Measurements from ENCODE around the gene AKAP12. TPM values are rescaled to one million over a fixed set of nuclear protein-coding genes. Genes with fewer than 3 reads are reported as not detected.

Gene AKAP12
- total RNA-seq, 1 experiment from 2014 or later, result 90.0 TPM

DNA sequence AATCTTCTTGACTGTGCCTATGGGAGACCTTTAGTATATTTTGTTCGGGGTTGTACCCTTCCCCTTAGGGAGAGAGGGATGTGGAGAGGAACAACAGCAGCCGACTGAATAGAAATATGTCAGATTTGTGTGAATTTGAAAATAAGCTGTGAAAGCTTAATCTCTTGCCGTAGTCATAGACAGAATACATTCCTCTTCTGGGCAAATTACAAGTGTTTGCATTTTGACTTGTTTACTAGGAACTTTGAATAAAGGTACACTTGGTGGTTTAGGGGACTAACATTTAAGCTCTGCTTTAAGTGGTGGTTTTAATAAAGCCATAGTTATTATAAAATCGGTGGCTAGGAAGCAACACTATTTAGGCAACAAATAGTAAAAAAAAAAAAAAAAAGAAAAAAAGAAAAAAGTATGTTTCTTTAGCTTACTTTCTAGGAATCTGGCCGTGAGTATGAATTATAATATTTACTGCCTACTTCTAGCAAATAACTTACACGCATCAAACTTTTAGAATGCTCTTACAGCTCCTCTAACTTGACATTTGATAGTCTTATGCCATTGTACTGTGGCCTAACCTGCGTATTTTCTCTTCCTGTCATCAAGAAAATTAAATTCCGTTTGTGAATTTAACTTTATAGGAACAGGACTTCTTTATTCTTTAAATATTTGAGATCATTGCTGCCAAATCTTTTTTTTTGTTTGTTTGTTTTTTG, 86.5 kb downstream of the AKAP12 start (continued):
- TF ChIP-seq, protein P1, sequence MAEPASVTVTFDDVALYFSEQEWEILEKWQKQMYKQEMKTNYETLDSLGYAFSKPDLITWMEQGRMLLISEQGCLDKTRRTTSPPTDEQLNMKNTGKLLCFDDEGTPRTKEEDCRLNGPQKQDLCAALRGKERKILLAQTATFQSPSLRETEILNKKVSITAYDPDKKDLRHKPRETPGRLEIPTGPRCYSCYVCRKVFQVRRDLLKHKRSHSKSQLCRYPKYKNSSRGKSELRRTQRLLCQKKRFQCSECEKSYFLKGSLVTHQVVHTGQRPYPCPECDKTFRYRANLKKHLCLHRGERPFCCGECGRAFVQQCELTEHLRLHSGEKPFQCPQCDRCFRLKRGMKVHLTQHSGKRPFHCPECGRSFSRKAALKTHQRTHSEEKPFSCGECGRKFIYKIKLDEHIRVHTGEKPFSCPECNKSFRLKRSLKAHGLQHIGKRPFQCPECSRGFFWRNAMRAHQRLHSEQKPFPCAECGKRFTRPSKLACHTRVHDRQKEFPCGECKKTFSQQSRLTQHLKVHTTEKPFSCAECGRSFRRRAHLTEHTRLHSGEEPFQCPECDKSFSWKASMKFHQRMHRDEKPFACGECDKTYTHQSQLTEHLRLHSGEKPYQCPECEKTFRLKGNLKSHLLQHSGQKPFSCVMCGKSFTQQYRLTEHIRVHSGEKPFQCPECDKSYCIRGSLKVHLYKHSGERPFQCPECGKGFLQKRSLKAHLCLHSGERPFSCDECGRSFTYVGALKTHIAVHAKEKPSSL (CRISPR knock-in tag; conservative IDR thresholded peaks at IDR 0.05), result no peak
- TF ChIP-seq ETV6 (CRISPR knock-in tag; IDR thresholded peaks at IDR 0.05), result no peak
- TF ChIP-seq, protein P2, sequence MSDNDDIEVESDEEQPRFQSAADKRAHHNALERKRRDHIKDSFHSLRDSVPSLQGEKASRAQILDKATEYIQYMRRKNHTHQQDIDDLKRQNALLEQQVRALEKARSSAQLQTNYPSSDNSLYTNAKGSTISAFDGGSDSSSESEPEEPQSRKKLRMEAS (CRISPR knock-in tag; IDR thresholded peaks at IDR 0.05), result no peak
- TF ChIP-seq PRRX2 (CRISPR knock-in tag; IDR thresholded peaks at IDR 0.05), result no peak
- TF ChIP-seq NFATC4 (CRISPR knock-in tag; IDR thresholded peaks at IDR 0.05), result no peak
- no peak for TF ChIP-seq RORB (CRISPR knock-in tag; IDR thresholded peaks at IDR 0.05)

DNA sequence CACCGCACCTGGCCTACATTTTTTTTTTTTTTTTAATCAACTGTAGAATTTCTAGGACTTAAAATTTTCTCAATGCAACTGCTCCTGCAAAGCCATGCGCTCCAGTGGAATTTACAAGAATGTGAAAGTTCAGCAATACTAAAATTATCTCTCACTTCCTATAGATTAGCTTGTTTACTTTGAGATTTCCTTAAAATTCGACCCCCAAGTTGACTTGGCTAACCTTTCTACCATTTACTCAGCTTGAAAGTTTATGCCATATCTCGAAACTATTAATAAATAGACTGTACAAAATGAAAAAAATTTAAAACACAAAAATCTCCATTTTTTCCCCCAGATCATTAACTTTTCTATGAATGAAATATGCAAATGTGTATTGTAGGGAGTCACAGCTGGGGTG, 87.3 kb downstream of the AKAP12 start:
- ChIA-PET POLR2A (interaction anchor here (0.6 to 0.7 kb wide), 2 partner anchors 94 to 349 kb away, joined by 3 read pairs; no protein-coding TSS in a partner anchor), CTCF (interaction anchor here (0.6 to 4.2 kb wide), 3 partner anchors 13 to 313 kb away, joined by 3 to 93 read pairs (median 3); no protein-coding TSS in a partner anchor)
- no peak for DNase-seq (ENCODE audit: low spot score)
- Mint-ChIP-seq H3K4me3 (no peak overlapping the region), H3K36me3 (no peaks in the 10 kb centered on the region), H3K27me3 (ENCODE audit: low read depth) (peaks cover 12% of the 10 kb centered on the region; the same call in 1 of the 2 replicates), H3K27ac (no peak overlapping the region), H3K4me1 (peaks cover 24% of the 10 kb centered on the region), H3K9me3 (no peaks in the 10 kb centered on the region)
- ATAC-seq, result no peak
- TF ChIP-seq GTF2I (CRISPR knock-in tag; conservative IDR thresholded peaks at IDR 0.05) (no peak), GABPB1 (CRISPR knock-in tag; IDR thresholded peaks at IDR 0.05) (no peak)

DNA sequence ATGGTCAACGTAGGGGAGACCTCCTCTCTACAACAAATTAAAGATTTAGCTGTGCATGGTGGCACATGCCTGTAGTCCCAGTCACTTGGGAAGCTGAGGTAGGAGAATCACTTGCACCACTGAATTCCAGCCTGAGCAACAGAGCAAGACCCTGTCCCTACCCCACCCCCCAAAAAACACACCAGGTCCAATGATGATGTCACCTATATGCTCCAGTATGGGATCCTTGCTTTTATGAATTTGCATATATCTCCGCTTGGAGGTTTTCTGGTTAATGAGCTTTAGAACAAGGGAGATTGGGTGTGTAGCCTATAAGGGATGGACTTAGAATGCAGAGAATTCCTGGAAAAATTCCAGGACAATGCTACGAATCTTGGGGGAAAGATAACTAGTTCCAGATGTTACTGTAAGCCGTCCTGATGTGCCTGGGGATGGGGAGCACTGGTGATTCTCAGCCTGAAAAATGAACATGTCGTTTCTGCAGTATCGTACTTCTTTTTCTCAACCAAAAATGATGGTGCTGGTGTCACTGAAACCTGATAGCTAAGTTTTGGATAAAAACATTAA, 90.4 kb downstream of the AKAP12 start:
- ChIA-PET CTCF (interaction anchor here (1.1 to 1.2 kb wide), 2 partner anchors 241 to 316 kb away, joined by 4 to 7 read pairs; no protein-coding TSS in a partner anchor), POLR2A (no interaction called here)
- no peak overlapping the region for H3K4me3 Mint-ChIP-seq

More for the DNA sequence above, 90.4 kb downstream of the AKAP12 start:
- peaks cover 11% of the 10 kb centered on the region for H3K4me1 Mint-ChIP-seq
- no peak for DNase-seq (ENCODE audit: low spot score)
- H3K27ac Mint-ChIP-seq, result no peak overlapping the region
- no peak for TF ChIP-seq GABPB1 (CRISPR knock-in tag; IDR thresholded peaks at IDR 0.05)
- TF ChIP-seq, protein P3, sequence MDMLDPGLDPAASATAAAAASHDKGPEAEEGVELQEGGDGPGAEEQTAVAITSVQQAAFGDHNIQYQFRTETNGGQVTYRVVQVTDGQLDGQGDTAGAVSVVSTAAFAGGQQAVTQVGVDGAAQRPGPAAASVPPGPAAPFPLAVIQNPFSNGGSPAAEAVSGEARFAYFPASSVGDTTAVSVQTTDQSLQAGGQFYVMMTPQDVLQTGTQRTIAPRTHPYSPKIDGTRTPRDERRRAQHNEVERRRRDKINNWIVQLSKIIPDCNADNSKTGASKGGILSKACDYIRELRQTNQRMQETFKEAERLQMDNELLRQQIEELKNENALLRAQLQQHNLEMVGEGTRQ (CRISPR knock-in tag; IDR thresholded peaks at IDR 0.05), result no peak
- no peak for TF ChIP-seq NFE2L1 (CRISPR knock-in tag; IDR thresholded peaks at IDR 0.05)
- TF ChIP-seq, protein P4, sequence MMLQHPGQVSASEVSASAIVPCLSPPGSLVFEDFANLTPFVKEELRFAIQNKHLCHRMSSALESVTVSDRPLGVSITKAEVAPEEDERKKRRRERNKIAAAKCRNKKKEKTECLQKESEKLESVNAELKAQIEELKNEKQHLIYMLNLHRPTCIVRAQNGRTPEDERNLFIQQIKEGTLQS (CRISPR knock-in tag; conservative IDR thresholded peaks at IDR 0.05), result no peak
- no peak for TF ChIP-seq ZNF263 (CRISPR knock-in tag; IDR thresholded peaks at IDR 0.05; ENCODE audit: low read depth)
- no peak for TF ChIP-seq JUN (CRISPR knock-in tag; IDR thresholded peaks at IDR 0.05)
- TF ChIP-seq, protein P5, sequence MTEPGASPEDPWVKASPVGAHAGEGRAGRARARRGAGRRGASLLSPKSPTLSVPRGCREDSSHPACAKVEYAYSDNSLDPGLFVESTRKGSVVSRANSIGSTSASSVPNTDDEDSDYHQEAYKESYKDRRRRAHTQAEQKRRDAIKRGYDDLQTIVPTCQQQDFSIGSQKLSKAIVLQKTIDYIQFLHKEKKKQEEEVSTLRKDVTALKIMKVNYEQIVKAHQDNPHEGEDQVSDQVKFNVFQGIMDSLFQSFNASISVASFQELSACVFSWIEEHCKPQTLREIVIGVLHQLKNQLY (CRISPR knock-in tag; IDR thresholded peaks at IDR 0.05), result no peak
- TF ChIP-seq, protein P6, sequence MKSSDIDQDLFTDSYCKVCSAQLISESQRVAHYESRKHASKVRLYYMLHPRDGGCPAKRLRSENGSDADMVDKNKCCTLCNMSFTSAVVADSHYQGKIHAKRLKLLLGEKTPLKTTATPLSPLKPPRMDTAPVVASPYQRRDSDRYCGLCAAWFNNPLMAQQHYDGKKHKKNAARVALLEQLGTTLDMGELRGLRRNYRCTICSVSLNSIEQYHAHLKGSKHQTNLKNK (CRISPR knock-in tag; IDR thresholded peaks at IDR 0.05), result no peak
- no peak for TF ChIP-seq ZNF317 (CRISPR knock-in tag; IDR thresholded peaks at IDR 0.05; ENCODE audit: borderline replicate concordance, low read depth)
- TF ChIP-seq ESRRA (CRISPR knock-in tag; IDR thresholded peaks at IDR 0.05; ENCODE audit: borderline replicate concordance), result no peak
- no peak for TF ChIP-seq IRF2 (CRISPR knock-in tag; IDR thresholded peaks at IDR 0.05; ENCODE audit: borderline replicate concordance, low read depth)
- TF ChIP-seq, protein P7, sequence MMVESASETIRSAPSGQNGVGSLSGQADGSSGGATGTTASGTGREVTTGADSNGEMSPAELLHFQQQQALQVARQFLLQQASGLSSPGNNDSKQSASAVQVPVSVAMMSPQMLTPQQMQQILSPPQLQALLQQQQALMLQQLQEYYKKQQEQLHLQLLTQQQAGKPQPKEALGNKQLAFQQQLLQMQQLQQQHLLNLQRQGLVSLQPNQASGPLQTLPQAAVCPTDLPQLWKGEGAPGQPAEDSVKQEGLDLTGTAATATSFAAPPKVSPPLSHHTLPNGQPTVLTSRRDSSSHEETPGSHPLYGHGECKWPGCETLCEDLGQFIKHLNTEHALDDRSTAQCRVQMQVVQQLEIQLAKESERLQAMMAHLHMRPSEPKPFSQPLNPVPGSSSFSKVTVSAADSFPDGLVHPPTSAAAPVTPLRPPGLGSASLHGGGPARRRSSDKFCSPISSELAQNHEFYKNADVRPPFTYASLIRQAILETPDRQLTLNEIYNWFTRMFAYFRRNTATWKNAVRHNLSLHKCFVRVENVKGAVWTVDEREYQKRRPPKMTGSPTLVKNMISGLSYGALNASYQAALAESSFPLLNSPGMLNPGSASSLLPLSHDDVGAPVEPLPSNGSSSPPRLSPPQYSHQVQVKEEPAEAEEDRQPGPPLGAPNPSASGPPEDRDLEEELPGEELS (CRISPR knock-in tag; IDR thresholded peaks at IDR 0.05), result no peak
- no peak for TF ChIP-seq GRHL2 (CRISPR knock-in tag; IDR thresholded peaks at IDR 0.05; ENCODE audit: insufficient replicate concordance, severe bottlenecking)
- TF ChIP-seq, protein P8, sequence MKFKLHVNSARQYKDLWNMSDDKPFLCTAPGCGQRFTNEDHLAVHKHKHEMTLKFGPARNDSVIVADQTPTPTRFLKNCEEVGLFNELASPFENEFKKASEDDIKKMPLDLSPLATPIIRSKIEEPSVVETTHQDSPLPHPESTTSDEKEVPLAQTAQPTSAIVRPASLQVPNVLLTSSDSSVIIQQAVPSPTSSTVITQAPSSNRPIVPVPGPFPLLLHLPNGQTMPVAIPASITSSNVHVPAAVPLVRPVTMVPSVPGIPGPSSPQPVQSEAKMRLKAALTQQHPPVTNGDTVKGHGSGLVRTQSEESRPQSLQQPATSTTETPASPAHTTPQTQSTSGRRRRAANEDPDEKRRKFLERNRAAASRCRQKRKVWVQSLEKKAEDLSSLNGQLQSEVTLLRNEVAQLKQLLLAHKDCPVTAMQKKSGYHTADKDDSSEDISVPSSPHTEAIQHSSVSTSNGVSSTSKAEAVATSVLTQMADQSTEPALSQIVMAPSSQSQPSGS (CRISPR knock-in tag; IDR thresholded peaks at IDR 0.05; ENCODE audit: borderline replicate concordance, low read depth), result no peak
- peaks cover 6% of the 10 kb centered on the region; the same call in 1 of the 2 replicates for H3K27me3 Mint-ChIP-seq (ENCODE audit: low read depth)
- ATAC-seq, result no peak
- H3K36me3 Mint-ChIP-seq, result peaks cover 4% of the 10 kb centered on the region; the same call in 1 of the 2 replicates
- H3K9me3 Mint-ChIP-seq, result no peaks in the 10 kb centered on the region

Data from WTC11 (cell line).